ENCODE measurements around the gene FGF2.
"Not testable (repeated sequence)": the region's sequence is repeated elsewhere in the genome, so short reads cannot be mapped to it uniquely, and the experiment has no call there.

FGF2 gene

DNA sequence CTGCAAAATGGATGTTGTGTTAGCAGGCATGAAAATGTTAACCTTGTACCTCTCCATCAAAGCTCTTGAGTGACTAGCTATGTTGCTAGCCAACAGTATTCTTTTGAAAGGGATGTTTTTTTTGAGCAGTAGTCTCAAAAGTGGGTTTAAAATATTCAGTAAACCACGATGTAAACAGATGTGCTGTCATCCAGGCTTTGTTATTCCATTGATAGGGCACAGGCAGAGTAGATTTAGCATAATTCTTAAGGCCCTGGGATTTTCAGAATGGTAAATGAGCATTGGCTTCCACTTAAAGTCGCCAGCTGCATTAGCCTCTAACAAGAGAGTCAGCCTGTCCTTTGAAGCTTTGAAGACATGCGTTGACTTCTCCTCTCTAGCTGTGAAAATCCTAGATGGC, 18.4 kb downstream of the FGF2 start:
- no peak overlapping the region for H3K4me3 ChIP-seq (replicated peaks; ENCODE audit: low read depth, low read length)
- TF ChIP-seq, protein P1, sequence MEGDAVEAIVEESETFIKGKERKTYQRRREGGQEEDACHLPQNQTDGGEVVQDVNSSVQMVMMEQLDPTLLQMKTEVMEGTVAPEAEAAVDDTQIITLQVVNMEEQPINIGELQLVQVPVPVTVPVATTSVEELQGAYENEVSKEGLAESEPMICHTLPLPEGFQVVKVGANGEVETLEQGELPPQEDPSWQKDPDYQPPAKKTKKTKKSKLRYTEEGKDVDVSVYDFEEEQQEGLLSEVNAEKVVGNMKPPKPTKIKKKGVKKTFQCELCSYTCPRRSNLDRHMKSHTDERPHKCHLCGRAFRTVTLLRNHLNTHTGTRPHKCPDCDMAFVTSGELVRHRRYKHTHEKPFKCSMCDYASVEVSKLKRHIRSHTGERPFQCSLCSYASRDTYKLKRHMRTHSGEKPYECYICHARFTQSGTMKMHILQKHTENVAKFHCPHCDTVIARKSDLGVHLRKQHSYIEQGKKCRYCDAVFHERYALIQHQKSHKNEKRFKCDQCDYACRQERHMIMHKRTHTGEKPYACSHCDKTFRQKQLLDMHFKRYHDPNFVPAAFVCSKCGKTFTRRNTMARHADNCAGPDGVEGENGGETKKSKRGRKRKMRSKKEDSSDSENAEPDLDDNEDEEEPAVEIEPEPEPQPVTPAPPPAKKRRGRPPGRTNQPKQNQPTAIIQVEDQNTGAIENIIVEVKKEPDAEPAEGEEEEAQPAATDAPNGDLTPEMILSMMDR (IDR thresholded peaks at IDR 0.05; ENCODE audit: insufficient read depth, low read length, poor library complexity, severe bottlenecking): no peak
- no peaks in the 10 kb centered on the region for H3K36me3 ChIP-seq (ENCODE audit: control insufficient read depth, insufficient read depth, low read length)
- no peaks in the 10 kb centered on the region for H3K27me3 ChIP-seq (replicated peaks; ENCODE audit: control insufficient read depth, insufficient read depth, low read length)
- no peak for DNase-seq (ENCODE audit: extremely low read depth, insufficient read length)

DNA sequence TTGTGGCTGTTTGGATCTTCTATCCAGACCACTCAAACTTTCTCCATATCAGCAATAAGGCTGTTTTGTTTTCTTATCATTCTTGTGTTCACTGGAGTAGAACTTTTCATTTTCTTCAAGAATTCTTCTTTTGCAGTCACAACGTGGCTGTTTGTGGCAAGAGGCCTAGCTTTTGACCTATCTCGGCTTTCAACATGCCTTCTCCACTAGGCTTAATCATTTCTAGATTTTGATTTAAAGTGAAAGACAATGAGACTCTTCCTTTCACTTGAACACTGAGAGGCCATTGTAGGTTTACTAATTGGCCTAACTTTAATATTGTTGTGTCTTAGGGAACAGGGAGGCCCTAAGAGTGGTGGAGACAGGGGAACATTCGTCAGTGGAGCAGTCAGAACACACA, 19.1 kb downstream of the FGF2 start:
- DNase-seq (ENCODE audit: extremely low read depth, insufficient read length): no peak
- Histone ChIP-seq H3K4me3 (replicated peaks; ENCODE audit: low read depth, low read length) (no peak overlapping the region), H3K27me3 (replicated peaks; ENCODE audit: control insufficient read depth, insufficient read depth, low read length) (no peaks in the 10 kb centered on the region), H3K36me3 (ENCODE audit: control insufficient read depth, insufficient read depth, low read length) (no peaks in the 10 kb centered on the region)
- TF ChIP-seq, protein P1 (IDR thresholded peaks at IDR 0.05; ENCODE audit: insufficient read depth, low read length, poor library complexity, severe bottlenecking): no peak

DNA sequence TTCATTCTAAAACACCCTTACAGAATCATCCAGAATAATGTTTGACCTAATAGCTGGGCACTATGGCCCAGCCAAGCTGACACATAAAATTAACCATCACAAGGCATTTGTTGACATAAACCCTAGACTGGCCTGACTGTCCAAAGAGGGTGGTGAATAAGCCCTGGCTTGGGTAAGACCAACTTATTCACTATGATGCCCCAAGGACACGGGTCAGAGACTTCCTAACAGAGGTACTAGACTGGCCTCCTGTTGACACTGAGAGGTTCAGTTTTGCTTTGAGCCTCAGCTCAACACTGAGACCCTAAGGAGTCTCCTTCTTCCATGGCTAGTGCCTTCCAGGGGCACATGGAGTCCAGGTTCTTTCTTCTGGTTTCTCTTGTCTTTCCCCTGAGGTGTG, 21.3 kb downstream of the FGF2 start:
- H3K36me3 ChIP-seq (ENCODE audit: control insufficient read depth, insufficient read depth, low read length): no peaks in the 10 kb centered on the region
- DNase-seq (ENCODE audit: extremely low read depth, insufficient read length): no peak
- H3K4me3 ChIP-seq (replicated peaks; ENCODE audit: low read depth, low read length): no peak overlapping the region
- no peaks in the 10 kb centered on the region for H3K27me3 ChIP-seq (replicated peaks; ENCODE audit: control insufficient read depth, insufficient read depth, low read length)
- TF ChIP-seq, protein P1 (IDR thresholded peaks at IDR 0.05; ENCODE audit: insufficient read depth, low read length, poor library complexity, severe bottlenecking): no peak

DNA sequence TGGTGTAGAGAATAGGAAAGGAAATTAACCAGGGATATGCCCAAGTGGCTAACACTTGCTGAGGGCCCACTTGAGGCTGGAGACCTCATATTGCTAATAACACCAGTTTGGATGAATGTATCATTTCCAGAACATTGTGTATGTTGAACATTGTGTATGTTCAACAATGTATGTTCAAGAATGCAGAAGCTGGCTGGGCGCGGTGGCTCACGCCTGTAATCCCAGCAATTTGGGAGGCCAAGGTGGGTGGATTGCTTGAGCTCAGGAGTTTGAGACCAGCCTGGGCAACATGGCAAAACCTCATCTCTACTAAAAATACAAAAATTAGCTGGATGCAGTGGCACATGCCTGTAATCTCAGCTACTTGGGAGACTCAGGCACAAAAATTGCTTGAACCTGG, 23.2 kb downstream of the FGF2 start:
- not testable (repeated sequence) for H3K36me3 ChIP-seq (ENCODE audit: control insufficient read depth, insufficient read depth, low read length); H3K4me3 ChIP-seq (replicated peaks; ENCODE audit: low read depth, low read length); H3K27me3 ChIP-seq (replicated peaks; ENCODE audit: control insufficient read depth, insufficient read depth, low read length); DNase-seq (ENCODE audit: extremely low read depth, insufficient read length)

DNA sequence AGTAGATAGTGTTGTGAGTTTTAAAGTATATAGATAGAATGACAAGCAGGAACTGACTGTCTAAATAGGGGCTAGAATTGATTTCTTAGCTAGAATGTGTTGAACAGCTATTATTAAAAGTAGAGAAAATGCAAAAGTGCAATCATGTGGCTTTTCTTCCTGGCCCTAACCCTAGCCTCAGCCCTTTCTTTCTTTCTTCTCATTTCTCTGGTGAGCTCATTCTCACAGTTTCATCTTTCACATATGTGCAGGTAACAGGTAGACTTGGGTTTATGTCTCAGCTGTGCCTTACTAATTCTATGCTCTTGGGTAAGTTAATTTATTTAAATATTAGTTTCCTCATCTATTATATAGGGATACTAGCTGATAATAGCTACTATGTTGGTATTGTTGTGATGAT, 24.9 kb downstream of the FGF2 start:
- H3K4me3 ChIP-seq (replicated peaks; ENCODE audit: low read depth, low read length): no peak overlapping the region
- no peak for DNase-seq (ENCODE audit: extremely low read depth, insufficient read length)
- no peaks in the 10 kb centered on the region for H3K36me3 ChIP-seq (ENCODE audit: control insufficient read depth, insufficient read depth, low read length)
- TF ChIP-seq, protein P1 (IDR thresholded peaks at IDR 0.05; ENCODE audit: insufficient read depth, low read length, poor library complexity, severe bottlenecking): no peak
- H3K27me3 ChIP-seq (replicated peaks; ENCODE audit: control insufficient read depth, insufficient read depth, low read length): no peaks in the 10 kb centered on the region

DNA sequence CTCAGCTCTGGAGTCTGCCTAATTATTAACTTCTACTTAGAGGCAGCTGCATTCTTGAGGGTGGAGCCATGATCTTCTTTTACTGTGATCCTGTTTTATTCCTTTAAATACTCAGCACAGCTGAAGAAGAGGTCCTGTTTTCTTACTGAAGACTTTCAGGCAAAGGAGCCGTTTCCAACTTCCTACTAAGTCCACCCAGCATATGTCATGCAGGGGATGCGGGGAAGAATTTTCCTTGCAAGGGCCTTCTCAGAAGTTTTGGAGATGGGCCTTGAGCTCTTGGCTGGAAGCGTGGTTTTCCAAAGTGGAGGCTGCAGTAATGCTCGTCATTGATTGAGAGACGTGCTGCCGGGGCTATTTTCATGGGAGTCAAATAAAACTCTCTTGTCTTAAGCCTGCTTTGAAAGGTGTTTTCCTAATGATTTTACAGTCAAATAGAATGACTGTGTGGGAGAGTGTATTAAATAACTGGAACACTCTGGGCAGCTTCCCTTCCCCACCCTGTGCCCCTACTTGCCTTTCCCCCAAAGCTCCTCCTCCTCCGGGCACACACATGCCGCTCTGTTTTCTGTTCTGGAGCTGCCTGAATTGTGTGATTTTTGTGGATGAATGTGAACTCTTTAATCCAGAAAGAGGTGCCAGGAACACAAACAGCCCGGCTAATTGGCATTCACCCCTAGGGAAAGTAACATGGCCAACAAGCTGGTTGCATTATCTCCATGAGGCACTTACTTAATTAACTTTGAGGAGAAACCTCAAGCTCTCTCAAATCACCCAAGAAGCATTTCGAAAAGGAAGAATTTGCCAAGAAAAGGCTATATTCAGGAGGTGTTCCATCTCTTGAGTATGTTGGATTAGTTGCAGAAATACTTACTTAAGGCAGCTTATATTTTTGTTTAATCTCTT, 28.1 kb downstream of the FGF2 start:
- Histone ChIP-seq H3K27me3 (replicated peaks; ENCODE audit: control insufficient read depth, insufficient read depth, low read length) (no peaks in the 10 kb centered on the region), H3K4me3 (replicated peaks; ENCODE audit: low read depth, low read length) (no peak overlapping the region), H3K36me3 (ENCODE audit: control insufficient read depth, insufficient read depth, low read length) (no peaks in the 10 kb centered on the region)
- DNase-seq (ENCODE audit: extremely low read depth, insufficient read length): no peak
- TF ChIP-seq, protein P1 (IDR thresholded peaks at IDR 0.05; ENCODE audit: insufficient read depth, low read length, poor library complexity, severe bottlenecking): no peak

Data from GM06990 (cell line).